NCI-H1048 (cell line): ENCODE results near the gene MIS12.

Source experiments
- DNase-seq: peaks from one replicate; lab custom pipeline; 2025; lab: John Stamatoyannopoulos, UW

Gene MIS12

GRCh38 chr17:5500247-5500588 is 13.9 kb downstream of the MIS12 start:
- no peak for DNase-seq

GRCh38 chr17:5500589-5501391 is 14.4 kb downstream of the MIS12 start:
- no peak for DNase-seq

GRCh38 chr17:5501685-5502084 is 15.3 kb downstream of the MIS12 start:
- no peak for DNase-seq

- DNase-seq, result no peak
These were observed 16.2 kb downstream of the MIS12 start for GRCh38 chr17:5502552-5502951.

GRCh38 chr17:5506307-5506706 is 19.9 kb downstream of the MIS12 start:
- no peak for DNase-seq

- DNase-seq, result no peak
These were observed 22.4 kb downstream of the MIS12 start for GRCh38 chr17:5508810-5509209.

GRCh38 chr17:5509482-5509881 is 23.1 kb downstream of the MIS12 start:
- no peak for DNase-seq

GRCh38 chr17:5510771-5511170 is 24.4 kb downstream of the MIS12 start:
- no peak for DNase-seq

- DNase-seq, result no peak
These were observed 25.2 kb downstream of the MIS12 start for GRCh38 chr17:5511401-5512225.

GRCh38 chr17:5513628-5514027 is 27.3 kb downstream of the MIS12 start:
- DNase-seq, result no peak

GRCh38 chr17:5514976-5515375 is 28.6 kb downstream of the MIS12 start:
- DNase-seq, result no peak

- DNase-seq, result no peak
These were observed 29.9 kb downstream of the MIS12 start for GRCh38 chr17:5516060-5516792.

GRCh38 chr17:5522476-5522875 is 36.1 kb downstream of the MIS12 start:
- no peak for DNase-seq

GRCh38 chr17:5523249-5523648 is 36.9 kb downstream of the MIS12 start:
- no peak for DNase-seq

GRCh38 chr17:5526821-5527598 is 40.6 kb downstream of the MIS12 start:
- no peak for DNase-seq

- no peak for DNase-seq
These were observed 41.4 kb downstream of the MIS12 start for GRCh38 chr17:5527601-5528250.

GRCh38 chr17:5530265-5531084 is 44.1 kb downstream of the MIS12 start:
- DNase-seq, result no peak

GRCh38 chr17:5531085-5531418 is 44.7 kb downstream of the MIS12 start:
- DNase-seq, result no peak

GRCh38 chr17:5532581-5532980 is 46.2 kb downstream of the MIS12 start:
- DNase-seq, result no peak

GRCh38 chr17:5533486-5534315 is 47.3 kb downstream of the MIS12 start:
- no peak for DNase-seq
